ENCODE measurements around the gene GRM2. TPM values are rescaled to one million over a fixed set of nuclear protein-coding genes. Genes with fewer than 3 reads are reported as not detected.

Gene GRM2
- total RNA-seq, 8 experiments from 2014 or later, result 0.27 to 22.1 (median 2.5) TPM

GRCh38 chr3:51709675-51710074 is 2.8 kb downstream of the GRM2 start:
- H3K27ac ChIP-seq, result no peak overlapping the region

DNA sequence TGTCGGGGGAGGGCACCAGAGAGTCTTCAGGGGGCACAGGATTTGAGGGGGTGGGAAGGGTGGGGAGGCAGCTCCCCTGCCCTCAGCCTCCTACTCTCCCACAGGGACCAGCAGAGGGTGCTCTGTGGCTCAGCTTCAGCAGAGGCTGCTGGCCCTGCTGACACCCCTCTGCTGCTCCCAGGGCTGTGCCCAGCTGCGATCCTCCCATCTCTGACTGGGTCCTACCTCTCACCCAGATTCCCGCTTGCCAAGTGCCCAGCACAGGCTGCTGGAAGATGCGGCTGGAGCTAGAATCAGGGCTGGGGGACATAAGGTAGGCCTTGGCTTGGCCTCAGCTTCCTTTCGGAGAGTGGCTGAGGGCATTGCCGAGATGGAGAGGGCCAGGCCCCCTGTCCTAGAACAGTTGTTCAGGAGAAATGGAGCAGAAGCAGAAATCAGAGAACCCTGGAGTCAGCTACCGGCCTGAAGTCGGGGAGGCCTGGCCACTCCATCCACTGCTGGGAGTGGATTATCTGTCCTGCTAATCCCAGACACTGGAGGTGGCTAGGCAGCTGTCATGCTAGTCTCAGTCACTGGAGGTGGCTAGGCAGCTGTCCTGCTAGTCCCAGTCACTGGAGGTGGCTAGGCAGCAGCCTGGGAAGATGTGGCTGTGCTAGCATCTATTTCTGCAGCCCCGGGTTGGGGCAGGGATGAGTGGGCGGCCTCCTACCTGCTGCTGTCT is 3.9 kb downstream of the GRM2 start:
- in situ Hi-C loops (cut with MboI; ENCODE audit: low pct_unique_long_range_greater_than_20kb in 2 of 9, low sequenced_read_pairs in 9 of 9, unreplicated experiment in 9 of 9), result loop anchor here in 1 of 9 experiments (5.0 kb wide), 1 partner anchor 92 kb away; no protein-coding TSS in a partner anchor
- H3K27ac ChIP-seq, result no peak overlapping the region
- peaks cover 14 to 16% of the 10 kb centered on the region in 2 donors for H3K4me1 ChIP-seq (replicated peaks in 1 of 2)
- no peak overlapping the region for H3K4me3 ChIP-seq
- ATAC-seq (replicated peaks in 6 of 8), result no peak
- WGBS, 10 experiments, result 40 to 100% (median 40%) methylated on average over 1 of the region's 10 CpGs; no CpG with 5 or more reads in 7 of the 10 experiments

More at GRCh38 chr3:51709675-51710074, 2.8 kb downstream of the GRM2 start:
- H3K4me3 ChIP-seq, result no peak overlapping the region
- 83 to 100% methylated on average over 1 of the region's 4 CpGs; no CpG with 5 or more reads in 8 of the 10 experiments for WGBS, 10 experiments
- no peak for ATAC-seq (replicated peaks in 6 of 8)
- in situ Hi-C loops (cut with MboI; ENCODE audit: low pct_unique_long_range_greater_than_20kb in 2 of 9, low sequenced_read_pairs in 9 of 9, unreplicated experiment in 9 of 9), result loop anchor here in 1 of 9 experiments (5.0 kb wide), 1 partner anchor 93 kb away; no protein-coding TSS in a partner anchor
- H3K4me1 ChIP-seq (replicated peaks in 1 of 2), result peaks cover 21 to 23% of the 10 kb centered on the region in 2 donors

DNA sequence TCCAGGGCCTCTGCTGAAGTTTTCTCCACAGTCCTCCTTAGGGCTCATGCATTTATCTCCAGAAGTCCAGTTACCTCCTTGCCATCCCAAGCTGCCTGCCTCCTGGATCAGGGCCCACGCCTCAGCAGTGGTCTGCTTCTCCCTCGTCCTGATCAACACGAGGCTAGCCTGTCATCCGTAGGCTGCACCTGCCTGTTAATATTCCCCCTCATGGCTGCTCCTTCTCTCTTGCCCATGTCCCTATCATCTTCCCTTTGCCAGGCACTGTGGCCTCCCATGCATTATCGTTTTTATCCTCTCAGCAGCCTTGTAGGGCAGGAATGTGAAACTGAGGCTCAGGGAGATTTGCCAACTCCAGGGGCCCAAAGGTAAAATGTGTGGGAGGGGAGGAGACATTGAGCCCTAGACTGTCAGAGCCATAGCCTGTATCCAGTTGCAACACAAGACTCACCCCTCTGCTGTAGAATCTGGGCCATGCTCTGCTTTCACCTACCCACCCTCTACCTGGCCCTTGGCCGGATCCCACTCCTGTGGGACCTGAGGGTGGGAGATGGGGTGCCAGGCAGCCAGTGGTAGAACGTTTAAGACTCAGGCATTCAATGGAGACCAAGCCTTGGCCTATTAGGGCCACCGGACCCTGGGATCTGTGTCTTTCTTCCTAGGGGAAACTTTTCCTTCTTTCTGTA is 4.6 kb downstream of the GRM2 start:
- no peak overlapping the region for H3K4me3 ChIP-seq
- H3K27ac ChIP-seq, result no peak overlapping the region
- WGBS, 10 experiments, result 20 to 93% (median 67%) methylated on average over 1 to 6 of the region's 8 CpGs; no CpG with 5 or more reads in 3 of the 10 experiments
- peaks cover 7 to 9% of the 10 kb centered on the region in 2 donors for H3K4me1 ChIP-seq (replicated peaks in 1 of 2)
- no peak for ATAC-seq (replicated peaks in 6 of 8)
- in situ Hi-C loops (cut with MboI; ENCODE audit: low pct_unique_long_range_greater_than_20kb in 2 of 9, low sequenced_read_pairs in 9 of 9, unreplicated experiment in 9 of 9), result loop anchor here in 1 of 9 experiments (5.0 kb wide), 1 partner anchor 91 kb away; no protein-coding TSS in a partner anchor

- in situ Hi-C loops (cut with MboI; ENCODE audit: low pct_unique_long_range_greater_than_20kb in 2 of 9, low sequenced_read_pairs in 9 of 9, unreplicated experiment in 9 of 9), result loop anchor here in 1 of 9 experiments (5.0 kb wide), 1 partner anchor 90 kb away; no protein-coding TSS in a partner anchor
- Histone ChIP-seq H3K4me1 (replicated peaks in 1 of 2) (peaks cover 6 to 7% of the 10 kb centered on the region in 2 donors), H3K27ac (no peak overlapping the region), H3K4me3 (no peak overlapping the region)
- no peak for ATAC-seq (replicated peaks in 6 of 8)
- WGBS, 10 experiments, result 80% methylated on average over 1 of the region's 1 CpG; no CpG with 5 or more reads in 8 of the 10 experiments
These were observed 5.2 kb downstream of the GRM2 start for GRCh38 chr3:51712038-51712420.

- Histone ChIP-seq H3K4me1 (replicated peaks in 1 of 2) (peaks cover 3% of the 10 kb centered on the region in 2 donors), H3K4me3 (no peak overlapping the region), H3K27ac (no peak overlapping the region)
- WGBS, 10 experiments, result 80 to 100% (median 90%) methylated on average over 1 to 15 of the region's 20 CpGs; no CpG with 5 or more reads in 4 of the 10 experiments
- no peak for ATAC-seq (replicated peaks in 6 of 8)
- in situ Hi-C loops (cut with MboI; ENCODE audit: low pct_unique_long_range_greater_than_20kb in 2 of 9, low sequenced_read_pairs in 9 of 9, unreplicated experiment in 9 of 9), result loop anchor here in 1 of 9 experiments (5.0 kb wide), 1 partner anchor 90 kb away; no protein-coding TSS in a partner anchor
These were observed 5.7 kb downstream of the GRM2 start for GRCh38 chr3:51712511-51712931.

GRCh38 chr3:51712963-51713362 is 6.1 kb downstream of the GRM2 start:
- in situ Hi-C loops (cut with MboI; ENCODE audit: low pct_unique_long_range_greater_than_20kb in 2 of 9, low sequenced_read_pairs in 9 of 9, unreplicated experiment in 9 of 9), result loop anchor here in 1 of 9 experiments (5.0 kb wide), 1 partner anchor 89 kb away; no protein-coding TSS in a partner anchor
- ATAC-seq (replicated peaks in 6 of 8), result no peak
- Histone ChIP-seq H3K4me1 (replicated peaks in 1 of 2) (peaks cover 3 to 4% of the 10 kb centered on the region in 2 donors), H3K4me3 (no peak overlapping the region), H3K27ac (no peak overlapping the region)
- 75 to 100% (median 91%) methylated on average over 6 to 15 of the region's 19 CpGs; no CpG with 5 or more reads in 4 of the 10 experiments for WGBS, 10 experiments

GRCh38 chr3:51715231-51715976 is 8.5 kb downstream of the GRM2 start:
- ATAC-seq (replicated peaks in 6 of 8), result no peak
- Histone ChIP-seq H3K4me3 (no peak overlapping the region), H3K4me1 (replicated peaks in 1 of 2) (peaks cover 16 to 17% of the 10 kb centered on the region in 2 donors), H3K27ac (no peak overlapping the region)
- in situ Hi-C loops (cut with MboI; ENCODE audit: low pct_unique_long_range_greater_than_20kb in 2 of 9, low sequenced_read_pairs in 9 of 9, unreplicated experiment in 9 of 9), result no loop called here
- WGBS, 10 experiments, result 30 to 96% (median 81%) methylated on average over 2 to 10 of the region's 36 CpGs; no CpG with 5 or more reads in 1 of the 10 experiments

GRCh38 chr3:51715977-51716294 is 9.1 kb downstream of the GRM2 start:
- no peak overlapping the region for H3K27ac ChIP-seq
- H3K4me3 ChIP-seq, result no peak overlapping the region
- 94 to 100% (median 100%) methylated on average over 1 to 7 of the region's 8 CpGs; no CpG with 5 or more reads in 6 of the 10 experiments for WGBS, 10 experiments
- in situ Hi-C loops (cut with MboI; ENCODE audit: low pct_unique_long_range_greater_than_20kb in 2 of 9, low sequenced_read_pairs in 9 of 9, unreplicated experiment in 9 of 9), result no loop called here
- H3K4me1 ChIP-seq (replicated peaks in 1 of 2), result peaks cover 16 to 17% of the 10 kb centered on the region in 2 donors
- no peak for ATAC-seq (replicated peaks in 6 of 8)

DNA sequence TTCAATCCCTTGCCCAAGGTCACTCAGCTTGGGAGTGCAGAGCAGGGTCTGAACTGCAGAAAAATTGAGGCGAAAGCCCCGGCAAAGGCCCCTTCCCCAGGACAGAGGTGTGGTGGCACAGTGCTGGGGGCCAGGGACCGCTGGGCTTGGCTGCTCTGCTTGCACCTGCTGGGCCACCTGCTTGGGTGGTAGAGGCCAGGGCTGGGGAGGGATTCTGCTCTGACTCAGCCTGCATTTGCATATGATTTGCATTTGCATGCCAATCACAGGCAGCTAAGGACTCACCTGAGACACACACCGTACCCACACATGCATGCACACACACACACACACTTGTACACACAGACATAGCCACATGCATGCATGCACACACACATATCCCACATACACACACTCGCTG is 9.9 kb downstream of the GRM2 start:
- in situ Hi-C loops (cut with MboI; ENCODE audit: low pct_unique_long_range_greater_than_20kb in 2 of 9, low sequenced_read_pairs in 9 of 9, unreplicated experiment in 9 of 9), result no loop called here
- 33 to 100% (median 83%) methylated on average over 1 of the region's 5 CpGs; no CpG with 5 or more reads in 7 of the 10 experiments for WGBS, 10 experiments
- H3K27ac ChIP-seq, result no peak overlapping the region
- no peak overlapping the region for H3K4me3 ChIP-seq
- peaks cover 16 to 17% of the 10 kb centered on the region in 2 donors for H3K4me1 ChIP-seq (replicated peaks in 1 of 2)
- no peak for ATAC-seq (replicated peaks in 6 of 8)

GRCh38 chr3:51717446-51717845 is 10.6 kb downstream of the GRM2 start:
- no peak for ATAC-seq (replicated peaks in 6 of 8)
- in situ Hi-C loops (cut with MboI; ENCODE audit: low pct_unique_long_range_greater_than_20kb in 2 of 9, low sequenced_read_pairs in 9 of 9, unreplicated experiment in 9 of 9), result no loop called here
- Histone ChIP-seq H3K27ac (peak overlapping the region in 1 of 2 donors; percentile 75), H3K4me3 (no peak overlapping the region), H3K4me1 (replicated peaks in 1 of 2) (peaks cover 16 to 17% of the 10 kb centered on the region in 2 donors)
- 60 to 100% (median 78%) methylated on average over 2 to 4 of the region's 10 CpGs; no CpG with 5 or more reads in 7 of the 10 experiments for WGBS, 10 experiments

DNA sequence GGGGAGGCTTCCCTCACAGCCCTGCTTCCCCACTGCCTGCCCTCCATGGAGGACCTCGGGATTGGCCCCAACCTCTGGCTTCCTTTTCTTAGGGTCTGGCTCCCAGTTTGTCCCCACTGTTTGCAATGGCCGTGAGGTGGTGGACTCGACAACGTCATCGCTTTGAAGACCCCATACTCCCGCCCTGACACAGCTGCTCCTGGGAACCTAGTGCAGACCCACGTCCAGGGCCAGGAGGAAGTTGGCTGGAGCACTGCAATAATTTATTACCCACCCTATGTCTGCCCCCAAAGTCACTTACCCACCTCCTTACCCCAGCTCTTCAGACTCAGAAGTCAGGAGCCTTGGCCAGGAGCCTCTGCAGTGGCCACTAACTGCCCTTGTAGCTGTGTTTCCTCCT is 11.1 kb downstream of the GRM2 start:
- no peak for ATAC-seq (replicated peaks in 6 of 8)
- 60 to 80% (median 67%) methylated on average over 1 to 3 of the region's 7 CpGs; no CpG with 5 or more reads in 7 of the 10 experiments for WGBS, 10 experiments
- Histone ChIP-seq H3K4me1 (replicated peaks in 1 of 2) (peaks cover 16 to 17% of the 10 kb centered on the region in 2 donors), H3K4me3 (no peak overlapping the region), H3K27ac (peak overlapping the region in 1 of 2 donors; percentile 75)
- in situ Hi-C loops (cut with MboI; ENCODE audit: low pct_unique_long_range_greater_than_20kb in 2 of 9, low sequenced_read_pairs in 9 of 9, unreplicated experiment in 9 of 9), result no loop called here

DNA sequence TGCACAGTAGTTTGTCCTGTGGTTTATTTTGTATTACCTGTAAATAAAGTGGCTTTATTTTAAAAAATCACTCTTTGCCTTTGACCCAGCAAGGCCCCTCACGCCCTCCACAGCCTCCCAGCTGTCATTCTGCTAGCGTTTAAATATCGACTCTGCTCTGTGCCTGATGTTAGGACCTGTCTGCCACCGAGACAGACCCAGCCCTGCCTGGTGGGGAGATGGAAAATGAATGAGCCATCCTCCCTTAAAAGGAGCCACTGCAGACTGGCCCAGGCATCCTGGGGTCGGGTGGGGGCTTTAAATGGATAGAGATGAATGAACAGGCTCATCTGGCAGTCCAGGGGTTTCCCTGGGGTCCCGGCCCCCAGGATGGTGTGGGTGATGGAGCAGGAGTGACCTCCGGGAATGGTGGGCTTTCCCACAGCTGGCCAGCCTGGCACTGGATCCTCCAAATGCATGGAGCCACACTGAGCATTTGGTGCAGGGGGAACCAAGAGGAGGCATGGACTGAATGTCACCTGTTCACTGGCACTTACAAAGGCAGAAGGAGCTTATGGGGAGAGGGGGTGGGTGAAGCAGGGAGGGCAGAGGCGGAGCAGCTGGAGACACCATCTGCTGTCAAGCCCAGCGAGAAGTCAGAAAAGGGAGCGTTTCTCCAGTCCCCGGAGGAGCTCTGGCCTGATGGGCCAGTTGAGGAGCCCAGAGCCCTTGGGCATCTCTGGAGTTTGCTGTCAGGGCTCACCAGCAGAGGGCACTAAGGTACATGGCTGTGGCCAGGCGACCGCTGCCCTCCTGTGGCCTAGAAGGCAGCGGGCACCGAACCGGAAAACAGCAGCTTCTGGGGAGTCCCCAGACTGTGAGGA is 11.9 kb downstream of the GRM2 start:
- peaks cover 16 to 17% of the 10 kb centered on the region in 2 donors for H3K4me1 ChIP-seq (replicated peaks in 1 of 2)
- peak overlapping the region; percentile 26 to 75 for H3K27ac ChIP-seq
- no peak overlapping the region for H3K4me3 ChIP-seq
- peak; percentile 76 to 99 (median 79) for ATAC-seq (replicated peaks in 6 of 8)
- WGBS, 10 experiments, result 0 to 36% (median 19%) methylated on average over 4 to 7 of the region's 16 CpGs; no CpG with 5 or more reads in 4 of the 10 experiments
- in situ Hi-C loops (cut with MboI; ENCODE audit: low pct_unique_long_range_greater_than_20kb in 2 of 9, low sequenced_read_pairs in 9 of 9, unreplicated experiment in 9 of 9), result no loop called here
